ENCODE data around the gene TAS2R30.
"Not testable (repeated sequence)": the region's sequence is repeated elsewhere in the genome, so short reads cannot be mapped to it uniquely, and the experiment has no call there.

Gene TAS2R30

DNA sequence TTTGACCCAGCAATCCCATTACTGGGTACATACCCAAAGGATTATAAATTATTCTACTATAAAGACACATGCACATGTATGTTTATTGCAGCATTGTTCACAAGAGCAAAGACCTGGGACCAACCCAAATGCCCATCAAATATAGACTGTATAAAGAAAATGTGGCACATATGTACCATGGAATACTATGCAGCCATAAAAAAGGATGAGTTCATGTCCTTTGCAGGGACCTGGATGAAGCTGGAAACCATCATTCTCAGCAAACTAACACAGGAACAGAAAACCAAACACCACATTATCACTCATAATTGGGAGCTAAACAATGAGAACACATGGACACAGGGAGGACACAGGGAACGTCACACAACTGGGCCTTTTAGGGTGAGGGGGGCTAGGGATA, 20.3 kb downstream of the TAS2R30 start:
- DNase-seq = not testable (repeated sequence)

- DNase-seq = not testable (repeated sequence)
Measured at GRCh38 chr12:11111213-11111612, 23.2 kb downstream of the TAS2R30 start.

DNA sequence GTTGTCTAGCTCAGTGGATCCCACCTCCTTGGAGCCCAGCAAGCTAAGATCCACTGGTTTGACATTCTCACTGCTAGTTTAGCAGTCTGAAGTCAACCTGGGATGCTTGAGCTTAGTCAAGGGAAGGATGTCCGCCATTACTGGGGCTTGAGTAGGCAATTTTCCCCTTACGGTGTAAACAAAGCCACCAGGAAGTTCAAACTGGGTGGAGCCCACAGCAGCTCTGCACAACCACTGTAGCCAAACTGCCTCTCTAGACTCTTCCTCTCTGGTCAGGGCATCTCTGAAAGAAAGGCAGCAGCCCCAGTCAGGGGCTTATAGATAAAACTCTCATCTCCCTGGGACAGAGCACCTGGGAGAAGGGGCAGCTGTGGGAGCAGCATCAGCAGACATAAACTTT, 25.6 kb downstream of the TAS2R30 start:
- DNase-seq = no peak

DNA sequence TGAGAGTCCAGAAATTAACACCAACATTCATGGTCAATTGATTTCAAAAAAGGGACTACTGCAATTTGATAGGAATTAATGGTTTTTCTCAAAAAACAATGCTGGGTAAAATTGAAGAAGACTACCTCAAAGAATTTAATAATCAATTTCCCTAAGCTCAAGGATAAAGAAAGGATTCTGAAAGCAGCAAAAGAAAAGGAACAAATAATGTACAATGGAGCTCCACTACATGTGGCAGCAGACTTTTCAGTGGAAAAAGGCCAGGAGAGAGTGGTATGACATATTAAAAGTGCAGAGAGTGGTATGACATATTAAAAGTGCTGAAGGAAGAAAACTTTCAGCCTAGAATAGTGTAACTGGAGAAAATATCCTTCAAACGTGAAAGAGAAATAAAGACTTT, 26.7 kb downstream of the TAS2R30 start:
- DNase-seq = no peak

- no peak for DNase-seq
Measured at GRCh38 chr12:11106288-11106687, 28.2 kb downstream of the TAS2R30 start.

DNA sequence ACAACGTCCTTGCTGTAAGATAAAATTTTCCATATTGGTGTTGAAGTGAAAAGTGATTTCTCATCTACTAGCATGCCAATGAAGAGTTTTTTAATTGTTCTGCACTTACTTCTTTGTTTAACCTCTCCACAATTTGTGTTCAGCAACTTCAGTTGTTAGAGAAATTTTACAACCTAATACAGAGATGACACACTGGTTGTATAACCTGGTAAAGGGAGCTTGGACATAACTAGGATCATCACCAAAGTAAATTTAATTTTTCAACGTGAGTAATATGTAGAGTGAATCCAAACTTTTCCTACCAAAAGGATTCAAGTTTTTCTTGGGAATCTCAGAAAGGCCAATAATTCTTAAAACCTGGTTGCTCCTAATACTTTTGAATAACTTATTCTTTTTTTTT, 28.9 kb downstream of the TAS2R30 start:
- DNase-seq = no peak

DNA sequence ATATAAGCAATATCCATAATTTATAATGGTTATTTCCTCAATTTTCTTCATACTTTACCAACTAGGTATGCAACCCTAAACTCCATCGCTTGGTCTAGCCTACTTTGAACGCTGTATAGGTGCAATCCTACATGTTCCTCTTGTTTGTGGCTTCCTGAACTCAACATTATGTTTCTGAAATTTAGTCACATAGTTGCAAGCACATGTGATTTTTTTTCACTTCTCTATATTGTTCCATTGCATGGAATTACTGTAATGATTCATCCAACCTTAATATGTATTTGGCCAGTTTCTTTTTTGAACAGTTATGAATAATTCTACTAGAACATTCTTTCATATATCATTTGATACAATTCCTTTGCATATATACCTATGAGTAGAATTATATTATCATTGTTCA, 39.5 kb downstream of the TAS2R30 start:
- not testable (repeated sequence) for DNase-seq

DNA sequence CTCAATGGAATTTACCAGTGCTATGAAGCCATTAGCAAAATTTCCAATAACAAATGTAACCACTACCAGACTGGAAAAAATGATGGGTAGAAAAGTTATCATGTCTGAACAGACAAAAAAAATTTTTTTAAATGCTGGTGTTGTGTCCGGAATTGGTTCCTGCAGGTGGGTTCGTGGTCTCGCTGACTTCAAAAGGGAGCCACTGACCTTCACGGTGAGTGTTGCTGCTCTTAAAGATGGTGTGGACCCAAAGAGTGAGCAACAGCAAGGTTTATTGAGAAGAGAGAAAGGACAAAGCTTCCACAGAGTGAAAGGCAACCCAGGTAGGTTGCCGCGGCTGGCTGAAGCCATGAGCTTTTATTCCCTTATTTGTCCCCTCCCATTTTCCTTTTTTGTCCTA, 42.3 kb downstream of the TAS2R30 start, which contains the start of gene TAS2R43:
Gene TAS2R43, minus strand, starts transcription at position 186 of the 400 bp plus-strand sequence. Its CDS starts 84 bp downstream, at position 102.
- no peak for DNase-seq

DNA sequence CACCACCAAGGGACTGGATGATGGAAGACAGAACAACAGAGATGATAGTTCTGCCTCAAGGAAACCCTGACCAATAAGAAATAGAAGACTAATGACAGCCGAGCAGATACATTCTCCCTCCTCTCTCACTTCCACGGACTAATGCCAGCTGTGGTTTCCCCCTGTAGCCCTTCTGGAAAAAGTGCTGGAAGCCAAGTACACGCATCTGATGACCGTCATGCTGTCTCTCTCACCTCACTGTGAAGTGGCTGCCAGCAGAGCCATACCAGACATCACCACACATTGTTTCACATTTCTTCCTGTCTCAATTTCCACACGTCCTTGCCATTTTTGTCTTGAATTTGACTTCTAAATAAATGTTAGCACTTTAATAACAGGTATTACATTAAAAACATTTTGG, 45.2 kb downstream of the TAS2R30 start:
- no peak for DNase-seq

DNA sequence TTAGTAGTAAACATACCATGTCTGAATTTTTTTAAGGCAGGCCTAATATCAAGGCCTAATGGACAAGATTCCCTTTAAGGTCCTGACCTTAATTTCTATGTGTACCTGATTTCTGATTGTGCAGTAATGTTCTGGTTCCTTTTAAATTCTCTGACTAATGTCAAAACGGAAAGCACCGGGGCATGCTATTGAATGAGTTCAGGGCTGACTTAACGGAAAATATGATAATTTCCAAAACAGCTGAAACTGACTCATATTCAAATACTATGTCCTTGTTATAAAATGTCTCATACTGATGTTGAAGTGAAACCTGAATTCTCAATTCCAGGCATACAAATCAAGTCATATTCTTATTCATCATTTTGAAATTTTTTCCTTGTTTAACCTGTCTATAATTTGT, 49.0 kb downstream of the TAS2R30 start:
- DNase-seq = no peak

Data from CD4-positive, alpha-beta T cell treated with Interleukin-1 beta for 1 hour (primary cell).